Spleen (tissue), 7 donors: ENCODE measurements around the gene GRID2.

Experiments used
- CTCF ChIP-seq, 11 experiments: fragments of 200-600 bp in 7 of 11; fragments of 450-650 bp in 4 of 11; sonication (generic) in 4 of 11; IDR thresholded peaks in 8 of 11; conservative IDR thresholded peaks in 3 of 11; 1 replicate in 7 of 11; 2 replicates in 4 of 11; pipeline versions ENCODE4 v1.4.0 to v1.8.0; 2016 to 2021; ENCODE audit warnings: antibody characterized with exemption in 11 of 11, inconsistent platforms in 4 of 11, mild to moderate bottlenecking in 1 of 11
- POLR2A ChIP-seq, 3 donors: fragments of 450-650 bp; IDR thresholded peaks; one replicate each; pipeline ENCODE4 v1.5.1; 2017; ENCODE audit warnings: antibody characterized with exemption in 3 of 3, mild to moderate bottlenecking in 1 of 3
- POLR2AphosphoS5 ChIP-seq, 3 donors: sonication (generic); formaldehyde crosslinking; IDR thresholded peaks; one replicate each; pipeline ENCODE4 v1.5.1; 2017; ENCODE audit warnings: antibody characterized with exemption in 3 of 3
- donor health status: DM: no; HTN: no; CAD: no; lungs with moderate emphysema.
- donor health status: DM: no; HTN: no; CAD: no.
- donor health status: DM: no; HTN: no; CAD: no.

DNA sequence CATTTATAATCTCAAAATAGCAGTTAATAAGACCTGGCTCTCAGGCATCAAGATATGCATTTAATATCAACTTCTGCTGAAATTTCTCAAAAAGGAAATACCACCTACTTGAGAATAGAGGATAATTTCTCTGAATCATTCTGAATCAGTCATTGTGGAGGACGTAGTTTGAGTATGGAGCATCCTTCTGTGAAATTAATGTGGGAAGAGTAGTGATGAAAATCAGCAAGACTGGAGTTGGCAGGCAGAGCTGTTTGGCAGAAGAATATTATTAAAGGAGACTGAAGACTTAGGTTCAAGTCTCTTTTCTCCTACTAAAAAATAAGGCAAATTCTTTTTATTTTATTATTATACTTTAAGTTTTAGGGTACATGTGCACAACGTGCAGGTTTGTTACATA is 1199.2 kb downstream of the GRID2 start:
- no peak for TF ChIP-seq CTCF (IDR thresholded peaks at IDR 0.05 in 8 of 11, conservative IDR thresholded peaks at IDR 0.05 in 3 of 11)
- TF ChIP-seq POLR2A (IDR thresholded peaks at IDR 0.05) = no peak
- no peak for TF ChIP-seq POLR2AphosphoS5 (IDR thresholded peaks at IDR 0.05)
